ENCODE data around the gene S100A6.
A peak's percentile ranks its signal among the peaks of the same experiment; 100 is the strongest.
"Not testable (repeated sequence)": the region's sequence is repeated elsewhere in the genome, so short reads cannot be mapped to it uniquely, and the experiment has no call there.

Gene S100A6

DNA sequence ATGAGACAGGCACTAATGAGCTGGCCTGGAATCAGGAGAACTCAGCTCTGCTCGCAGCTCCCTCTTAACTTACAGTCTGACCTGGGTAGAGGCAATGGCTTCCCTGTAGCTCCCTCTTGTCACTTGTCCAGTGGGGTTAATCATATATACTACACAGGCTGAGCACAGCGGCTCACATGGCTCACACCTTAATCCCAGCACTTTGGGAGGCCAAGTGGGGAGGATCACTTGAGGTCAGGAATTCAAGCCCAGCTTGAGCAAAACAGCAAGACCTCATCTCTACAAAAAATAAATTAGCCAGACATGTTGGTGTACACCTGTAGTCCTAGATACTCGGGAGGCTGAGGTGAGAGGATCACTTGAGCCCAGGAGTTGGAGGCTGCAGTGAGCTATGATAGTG, 4.2 kb downstream of the S100A6 start:
- no peak for DNase-seq (ENCODE audit: low read depth)

DNA sequence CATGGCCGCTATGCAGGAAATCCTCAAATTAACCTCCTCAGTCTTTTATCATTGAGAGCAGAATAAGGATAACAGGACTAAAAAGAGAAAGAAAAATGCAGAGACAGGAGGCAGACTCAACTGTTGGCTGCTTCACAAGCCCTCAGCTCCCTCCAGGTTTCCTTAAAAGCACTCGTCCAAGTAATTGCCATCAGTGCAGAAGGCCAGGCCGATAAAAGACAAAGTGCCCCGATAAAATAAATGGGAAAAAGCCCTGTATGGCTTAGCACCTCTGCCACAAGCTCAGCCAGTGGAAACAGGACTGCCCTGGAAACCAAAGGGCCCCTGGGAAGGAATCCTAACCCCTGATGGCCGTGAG, 8.1 kb downstream of the S100A6 start:
- no peak for DNase-seq (ENCODE audit: low read depth)

DNA sequence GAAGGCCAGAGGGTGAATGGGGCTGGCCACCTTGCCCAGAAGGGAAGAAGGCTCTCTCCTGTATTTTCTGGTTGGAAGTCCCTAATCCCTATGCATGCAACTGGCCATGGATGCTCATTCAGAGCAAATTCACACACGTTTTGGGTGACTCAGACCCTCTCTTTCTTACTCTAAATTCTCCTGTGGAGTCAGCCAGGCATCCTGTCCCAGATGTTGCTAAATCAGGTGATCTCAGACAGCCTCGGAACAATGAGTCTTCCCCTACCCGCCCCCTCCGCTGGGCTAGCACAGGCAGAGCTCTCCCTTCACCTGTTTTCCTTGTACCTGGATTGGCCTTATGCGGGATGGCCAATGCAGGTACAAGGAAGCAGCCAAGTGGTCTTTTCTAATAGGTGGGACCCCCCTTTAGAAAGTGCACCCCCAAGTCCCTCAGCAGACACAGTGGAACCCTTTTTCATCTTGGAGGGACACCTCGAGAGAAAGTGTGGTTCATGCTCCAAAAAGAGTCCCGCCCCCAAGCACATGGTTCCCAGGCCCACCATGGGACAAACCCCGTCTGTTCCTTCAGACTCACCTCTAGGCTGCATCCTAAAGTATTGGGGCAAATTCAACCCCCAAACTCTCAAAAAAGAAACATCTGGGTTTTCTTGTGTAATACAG, 8.6 kb downstream of the S100A6 start:
- DNase-seq (ENCODE audit: low read depth), result no peak

DNA sequence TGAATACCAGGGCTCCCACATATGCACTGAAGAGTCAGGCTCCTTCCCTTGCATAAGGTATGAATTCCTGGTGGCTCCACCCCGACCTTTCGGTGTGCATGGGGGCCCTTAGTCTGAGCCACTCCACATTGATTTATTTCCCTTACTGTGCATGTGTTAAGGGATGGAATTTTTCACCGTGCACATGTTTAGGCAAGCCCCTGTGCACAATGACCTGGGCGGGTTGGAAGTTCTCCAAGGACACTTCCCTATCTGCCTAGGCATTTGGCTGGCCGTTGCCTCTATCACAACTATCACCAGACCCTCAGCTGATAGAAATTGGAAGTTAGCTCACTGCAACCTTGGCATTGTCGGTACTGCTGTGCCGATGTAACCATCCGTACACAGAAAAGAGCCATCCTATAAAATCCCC, 9.7 kb downstream of the S100A6 start:
- no peak for DNase-seq (ENCODE audit: low read depth)

DNA sequence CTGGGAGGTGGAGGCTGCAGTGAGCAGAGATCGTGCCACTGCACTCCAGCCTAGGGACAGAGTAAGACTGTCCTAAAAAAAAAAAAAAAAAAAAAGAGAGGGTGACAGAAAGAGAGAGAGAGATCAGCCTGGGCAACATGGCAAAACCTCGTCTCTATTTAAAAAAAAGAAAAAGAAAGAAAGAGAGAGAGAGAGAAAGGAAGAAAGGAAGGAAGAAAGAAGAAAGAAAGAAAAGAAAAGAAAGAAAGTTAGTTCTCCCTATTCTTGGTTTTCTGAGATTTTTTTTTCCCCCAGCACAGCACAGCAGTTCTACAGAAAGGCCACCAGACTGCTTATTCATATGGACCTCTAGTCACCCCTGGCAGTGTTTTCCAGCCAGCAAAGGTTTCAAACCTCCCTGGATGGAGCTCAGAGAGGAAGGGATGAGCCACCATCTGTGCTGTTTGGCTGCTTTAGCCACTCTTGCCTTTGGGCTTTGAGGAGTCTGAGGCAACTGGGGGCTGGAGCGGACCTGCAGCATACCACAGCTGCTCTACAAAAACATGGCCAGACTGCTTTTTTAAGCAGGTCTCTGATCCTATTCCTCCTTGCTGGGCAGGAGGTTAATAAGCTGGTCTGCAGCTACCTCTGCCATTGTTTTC, 10.6 kb downstream of the S100A6 start:
- no peak for DNase-seq (ENCODE audit: low read depth)

DNA sequence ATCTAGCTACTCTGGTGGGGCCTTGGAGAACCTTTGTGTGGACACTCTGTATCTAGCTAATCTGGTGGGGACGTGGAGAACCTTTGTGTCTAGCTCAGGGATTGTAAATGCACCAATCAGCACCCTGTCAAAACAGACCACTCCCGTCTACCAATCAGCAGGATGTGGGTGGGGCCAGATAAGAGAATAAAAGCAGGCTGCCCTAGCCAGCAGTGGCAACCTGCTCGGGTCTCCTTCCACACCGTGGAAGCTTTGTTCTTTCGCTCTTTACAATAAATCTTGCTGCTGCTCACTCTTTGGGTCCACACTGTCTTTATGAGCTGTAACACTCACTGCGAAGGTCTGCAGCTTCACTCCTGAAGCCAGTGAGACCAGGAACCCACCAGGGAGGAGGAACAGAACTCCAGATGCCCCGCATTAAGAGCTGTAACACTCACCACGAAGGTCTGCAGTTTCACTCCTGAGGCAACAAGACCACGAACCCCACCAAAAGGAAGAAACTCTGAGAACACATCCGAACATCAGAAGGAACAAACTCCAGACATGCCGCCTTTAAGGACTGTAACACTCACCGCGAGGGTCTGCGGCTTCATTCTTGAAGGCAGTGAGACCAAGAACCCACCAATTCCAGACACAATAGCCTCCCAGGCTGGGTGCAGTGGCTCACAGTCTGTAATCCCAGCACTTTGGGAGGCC, 13.3 kb downstream of the S100A6 start:
- DNase-seq (ENCODE audit: low read depth), result not testable (repeated sequence)

DNA sequence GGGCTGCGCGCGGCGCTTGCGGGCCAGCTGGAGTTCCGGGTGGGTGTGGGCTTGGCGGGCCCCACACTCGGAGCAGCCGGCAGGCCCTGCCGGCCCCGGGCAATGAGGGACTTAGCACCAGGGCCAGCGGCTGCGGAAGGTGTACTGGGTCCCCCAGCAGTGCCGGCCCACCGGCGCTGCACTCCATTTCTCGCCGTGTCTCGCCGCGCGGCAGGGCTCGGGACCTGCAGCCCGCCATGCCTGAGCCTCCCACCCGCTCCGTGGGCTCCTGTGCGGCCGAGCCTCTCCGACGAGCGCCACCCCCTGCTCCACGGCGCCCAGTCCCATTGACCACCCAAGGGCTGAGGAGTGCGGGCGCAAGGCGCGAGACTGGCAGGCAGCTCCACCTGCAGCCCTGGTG, 14.0 kb downstream of the S100A6 start:
- not testable (repeated sequence) for DNase-seq (ENCODE audit: low read depth)

DNA sequence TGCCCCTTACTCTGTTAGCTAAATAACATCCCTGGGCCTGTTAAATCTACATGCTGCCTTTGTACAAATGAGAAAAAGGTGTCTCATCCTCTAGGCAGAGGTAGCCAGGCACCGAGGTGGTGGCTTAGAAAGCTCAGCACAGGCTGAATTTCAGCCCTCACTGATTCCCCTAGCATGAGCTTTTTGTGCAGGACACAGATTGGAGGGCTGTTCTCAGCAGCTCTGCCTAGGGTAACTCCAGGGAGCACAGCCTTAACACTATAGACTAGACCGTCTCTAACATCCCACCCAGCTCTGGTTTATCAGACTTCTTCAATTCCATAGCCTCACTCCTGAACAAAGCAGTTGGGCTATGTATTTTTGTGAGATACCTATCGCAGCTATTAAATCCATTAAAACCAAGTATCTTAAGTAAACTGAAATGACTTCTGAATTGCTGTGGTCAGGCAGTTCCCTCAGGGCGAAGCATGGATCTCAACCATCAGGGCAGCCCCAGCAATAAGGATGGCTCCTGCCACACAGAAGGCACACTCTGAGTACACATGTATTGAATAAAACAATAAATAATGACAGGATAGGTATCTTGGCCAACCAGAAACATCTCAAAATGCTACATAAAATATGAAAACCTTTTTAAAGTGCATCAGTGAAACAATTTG, 14.8 kb downstream of the S100A6 start:
- no peak for DNase-seq (ENCODE audit: low read depth)

DNA sequence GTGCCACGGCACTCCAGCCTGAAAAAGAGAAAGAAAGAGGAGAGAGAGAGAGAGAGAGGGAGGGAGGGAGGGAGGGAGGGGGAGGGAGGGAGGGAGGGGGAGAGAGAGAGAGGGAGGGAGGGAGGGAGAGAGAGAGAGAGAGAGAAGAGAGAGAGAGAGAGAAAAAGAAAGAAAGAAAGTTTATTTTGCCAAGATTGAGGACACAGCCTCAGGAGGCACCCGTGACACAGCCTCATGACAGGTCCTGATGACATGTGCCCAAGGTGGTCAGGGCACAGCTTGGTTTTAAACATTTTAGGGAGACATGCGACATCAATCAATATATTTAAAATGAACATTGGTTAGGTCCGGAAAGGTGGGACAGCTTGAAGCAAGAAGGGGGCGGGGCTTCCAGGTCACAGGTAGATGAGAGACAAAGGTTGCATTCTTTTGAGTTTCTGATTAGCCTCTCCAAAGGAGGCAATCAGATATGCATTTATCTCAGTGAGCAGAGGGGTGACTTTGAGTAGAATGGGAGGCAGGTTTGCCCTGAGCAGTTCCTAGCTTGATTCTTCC, 15.6 kb downstream of the S100A6 start:
- DNase-seq (ENCODE audit: low read depth), result not testable (repeated sequence)

DNA sequence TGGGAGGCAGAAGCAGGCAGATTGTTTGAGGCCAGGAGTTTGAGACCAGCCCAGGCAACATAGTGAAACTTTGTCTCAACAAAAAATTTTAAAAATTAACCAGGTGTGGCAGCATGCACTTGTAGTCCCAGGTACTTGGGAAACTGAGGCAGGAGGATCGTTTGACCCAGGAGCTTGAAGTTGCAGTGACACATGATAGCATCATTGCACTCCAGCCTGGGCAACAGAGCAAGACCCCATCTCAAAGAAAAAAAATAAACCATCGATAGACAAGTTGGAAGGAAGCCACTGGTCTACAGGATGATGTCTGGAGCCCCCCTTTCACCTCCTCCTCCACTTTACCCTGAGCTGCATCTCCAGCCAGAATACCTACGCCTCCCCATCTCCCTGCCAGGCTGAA, 16.5 kb downstream of the S100A6 start:
- no peak for DNase-seq (ENCODE audit: low read depth)

DNA sequence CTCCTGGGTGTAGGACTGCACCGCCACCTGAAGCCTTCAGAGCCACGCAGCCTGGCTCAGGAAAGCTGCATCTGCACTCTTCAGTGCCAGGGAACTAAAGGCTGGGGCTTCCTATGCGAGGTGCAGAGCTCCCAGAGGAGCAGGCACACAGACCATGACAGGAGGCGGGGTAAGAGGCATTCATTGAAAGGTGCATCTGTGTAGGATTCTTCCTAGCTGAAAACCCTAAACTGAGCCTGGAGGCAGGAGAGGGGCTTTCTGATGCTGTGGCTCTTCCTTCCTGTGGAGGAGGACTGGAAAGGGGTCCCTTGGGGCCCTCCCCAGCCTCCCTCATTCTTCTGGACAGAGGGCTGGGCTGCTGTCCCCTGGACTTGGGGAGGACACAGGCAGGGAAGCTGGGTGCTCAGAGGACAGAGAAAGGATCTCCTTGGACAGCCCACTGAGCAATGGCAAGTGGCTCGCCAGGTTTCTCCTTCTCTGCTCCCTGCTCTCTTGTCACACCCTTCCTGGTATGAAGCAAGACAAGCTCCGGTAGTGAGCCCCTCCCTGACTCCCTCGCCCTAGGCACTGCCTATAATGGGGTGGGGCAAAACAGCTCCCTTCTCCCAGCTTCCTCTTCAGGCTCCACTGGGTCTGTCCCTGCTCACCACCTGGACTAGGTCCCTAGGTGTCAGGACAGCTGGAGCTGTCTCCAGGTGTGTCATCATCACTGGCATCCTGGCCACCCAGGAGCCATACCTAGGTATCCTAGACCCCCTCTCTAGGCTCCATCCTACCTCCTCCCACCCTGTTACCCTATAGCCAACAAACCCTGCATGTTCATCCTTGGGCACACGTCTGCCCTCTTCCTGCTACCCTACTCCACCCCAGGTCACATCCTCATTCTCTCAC, 20.0 kb downstream of the S100A6 start:
- DNase-seq (ENCODE audit: low read depth), result no peak

DNA sequence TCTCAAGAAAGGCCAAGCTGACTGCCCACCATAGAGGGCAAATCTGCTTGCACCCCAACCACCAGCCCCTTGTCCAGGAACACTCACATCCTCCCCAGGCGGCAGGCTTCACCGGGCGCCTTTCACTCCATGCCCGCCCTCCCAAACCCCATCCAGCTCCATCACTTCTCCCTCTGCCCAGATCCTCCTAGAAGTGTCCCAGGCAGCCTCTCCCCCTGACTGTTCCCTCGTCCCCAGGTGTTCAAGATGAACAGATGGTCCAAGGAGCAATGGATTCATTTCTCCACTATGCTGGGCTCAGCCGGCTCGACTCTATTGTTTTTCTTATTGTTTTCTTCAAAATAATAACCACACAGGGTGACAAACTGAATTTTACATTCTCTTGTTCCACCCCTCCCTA, 22.1 kb downstream of the S100A6 start:
- no peak for DNase-seq (ENCODE audit: low read depth)

DNA sequence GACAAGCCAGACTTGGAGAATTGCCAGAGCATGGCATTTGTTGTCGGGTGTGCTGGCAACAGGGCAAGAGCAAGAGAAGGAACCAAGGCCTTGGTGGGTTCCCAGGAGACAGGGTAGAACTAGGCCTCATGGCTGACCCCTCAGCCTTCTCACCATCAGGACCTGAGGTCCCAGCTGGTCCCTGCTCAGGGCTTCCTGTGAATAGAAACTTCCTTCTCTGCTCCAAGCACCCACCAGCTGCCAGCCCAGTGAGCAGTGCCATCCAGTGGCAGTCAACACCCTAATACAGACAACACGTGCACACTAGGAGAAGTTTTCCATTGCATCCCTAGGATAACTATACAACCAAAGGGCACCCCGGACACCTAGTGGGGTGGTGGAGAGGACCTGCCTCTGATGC, 22.8 kb downstream of the S100A6 start:
- DNase-seq (ENCODE audit: low read depth), result no peak

DNA sequence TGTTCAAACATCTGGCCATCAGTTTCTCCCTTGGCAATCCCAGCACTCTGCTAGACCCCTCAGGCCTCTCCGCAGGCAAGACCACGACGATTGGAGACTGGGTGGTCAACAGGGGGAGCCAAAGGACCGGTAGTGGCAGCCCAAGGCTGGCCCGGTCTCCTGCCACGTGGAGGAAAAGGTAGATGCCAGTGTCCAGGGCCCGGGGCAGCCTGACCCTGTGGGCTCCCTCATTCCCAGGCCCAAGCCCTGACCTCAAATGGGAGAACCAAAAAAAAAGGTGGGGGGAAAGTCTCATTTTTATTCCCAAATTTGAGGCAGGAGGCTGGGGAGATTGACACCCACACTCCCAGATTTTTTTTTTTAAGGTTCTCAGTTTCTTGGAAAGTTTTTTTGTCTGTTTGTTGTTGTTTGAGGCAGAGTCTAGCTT, 24.8 kb downstream of the S100A6 start:
- peak; percentile 38 for DNase-seq (ENCODE audit: low read depth)

DNA sequence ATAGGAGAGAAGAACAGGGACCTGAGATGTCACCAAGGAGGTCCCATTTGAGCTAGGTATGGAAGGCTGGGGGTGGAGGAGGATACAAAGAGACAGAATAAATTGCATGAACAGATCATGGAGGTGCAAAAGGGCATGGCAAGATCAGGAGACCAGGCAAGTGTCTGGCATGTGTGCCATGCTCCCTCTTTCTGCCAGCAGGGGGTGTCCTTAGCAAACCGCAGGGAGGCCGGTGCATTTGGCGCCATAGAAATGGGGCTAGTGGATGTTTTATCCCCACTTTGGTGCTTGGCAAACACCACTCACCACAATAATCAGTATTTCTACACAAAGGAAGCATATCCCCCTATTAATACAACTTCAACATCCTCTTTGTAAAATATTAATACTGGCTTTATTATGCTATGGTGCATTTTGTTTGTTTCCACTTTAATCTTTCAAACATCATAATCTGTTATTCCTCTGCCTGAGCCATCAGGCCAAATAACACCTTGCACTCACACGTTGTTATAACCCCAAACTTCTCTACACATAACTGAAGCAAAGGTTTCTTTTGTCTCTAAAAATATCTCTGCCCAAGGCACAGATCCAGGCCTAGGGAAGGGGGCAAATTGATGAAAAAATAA, 25.9 kb downstream of the S100A6 start:
- no peak for DNase-seq (ENCODE audit: low read depth)

DNA sequence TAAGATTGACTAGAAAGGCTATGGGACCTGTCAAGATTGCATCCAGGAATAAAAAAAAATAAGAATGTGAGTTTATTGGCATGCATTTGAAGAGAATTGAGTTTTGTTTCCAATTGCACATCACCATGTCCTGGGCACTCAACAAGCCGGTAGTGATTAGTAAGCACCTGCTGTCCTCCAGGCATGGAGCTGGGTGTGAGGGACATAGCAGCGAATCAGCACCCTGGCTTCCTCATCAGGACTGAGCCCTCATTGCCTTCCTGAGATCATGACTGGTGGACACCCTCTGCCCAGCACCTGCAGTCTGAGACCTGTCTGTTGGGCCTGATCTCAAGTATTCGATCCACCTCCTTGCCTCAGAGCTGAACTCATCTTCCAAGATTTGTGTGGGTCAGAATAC, 26.8 kb downstream of the S100A6 start:
- DNase-seq (ENCODE audit: low read depth), result no peak

DNA sequence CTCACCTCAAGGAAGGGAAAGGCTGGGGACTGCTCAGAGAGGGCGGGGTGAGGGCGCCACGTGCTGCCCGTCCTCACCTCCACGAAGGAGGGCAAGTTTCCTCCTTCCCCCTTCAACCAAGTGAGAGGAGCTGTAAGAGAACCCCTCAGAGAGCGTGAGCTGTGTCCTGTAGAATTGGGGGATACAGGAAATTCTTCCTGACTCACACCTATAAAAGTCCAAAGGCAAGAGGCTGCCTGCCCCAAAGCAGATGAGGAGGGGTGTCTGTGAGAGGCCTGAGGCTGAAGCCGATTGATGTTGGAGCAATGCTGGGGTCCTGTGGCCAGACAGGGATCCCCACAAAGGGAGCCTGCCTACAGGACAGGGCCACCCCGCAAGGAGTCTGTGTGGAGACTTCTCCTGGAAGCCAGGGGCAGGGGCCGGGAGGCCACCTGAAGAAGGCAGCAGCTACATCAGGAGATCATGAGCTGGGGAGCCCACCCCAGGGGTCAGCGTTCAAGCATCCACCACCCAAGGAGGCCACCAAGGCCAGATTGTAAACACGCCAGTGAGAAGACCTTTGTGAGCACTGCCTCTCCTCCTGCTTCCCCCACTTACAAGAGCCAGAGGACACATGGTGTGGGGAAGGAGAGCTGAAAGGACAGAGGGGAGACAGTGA, 27.7 kb downstream of the S100A6 start:
- no peak for DNase-seq (ENCODE audit: low read depth)

DNA sequence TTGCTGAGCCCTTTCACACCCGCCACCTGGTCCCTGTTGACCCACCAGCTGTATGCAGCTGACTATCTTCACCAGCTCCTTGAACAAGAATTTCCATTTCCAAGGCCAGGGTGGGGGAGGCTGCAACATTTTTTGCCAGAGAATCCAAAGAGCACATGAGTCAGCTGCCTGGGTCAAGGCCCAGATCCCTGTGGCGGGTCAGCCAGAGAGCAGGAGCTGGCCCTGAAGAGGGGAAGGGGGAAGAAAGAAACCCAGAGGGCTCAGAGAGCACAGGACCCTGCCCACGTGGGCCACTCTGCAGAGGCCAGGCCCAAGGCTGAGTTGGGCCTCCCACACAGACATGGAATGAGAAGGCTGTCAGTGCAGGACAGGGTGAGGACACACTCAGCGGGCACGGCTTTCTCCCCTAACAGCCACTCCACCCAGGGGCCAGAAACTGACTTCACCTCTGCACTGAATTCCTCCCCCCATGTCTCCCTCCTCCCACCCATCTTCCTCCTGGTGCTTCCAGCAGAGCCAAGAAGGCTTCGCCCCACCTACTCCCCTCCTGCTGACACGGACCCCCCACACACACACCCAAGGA, 28.9 kb downstream of the S100A6 start:
- peak; percentile 92 for DNase-seq (ENCODE audit: low read depth)

DNA sequence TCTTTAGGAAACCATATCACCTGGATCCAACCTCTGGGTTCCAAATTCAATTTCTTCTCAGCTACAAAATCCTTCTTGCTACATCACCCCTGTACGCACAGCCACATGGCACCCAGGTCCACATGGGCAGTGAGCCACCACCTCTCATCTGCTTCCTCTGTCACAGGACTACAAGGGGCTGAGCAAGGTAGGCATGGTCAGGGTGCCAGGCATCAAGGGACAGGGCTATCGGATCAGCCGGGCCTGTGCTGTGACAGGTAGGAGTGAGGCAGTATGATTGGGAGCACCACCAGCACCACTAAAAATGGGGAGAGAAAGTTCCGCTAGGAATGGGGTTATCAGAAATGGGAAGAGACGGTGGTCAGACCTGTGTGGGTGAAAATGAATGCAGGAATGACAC, 29.4 kb downstream of the S100A6 start:
- DNase-seq (ENCODE audit: low read depth), result no peak

DNA sequence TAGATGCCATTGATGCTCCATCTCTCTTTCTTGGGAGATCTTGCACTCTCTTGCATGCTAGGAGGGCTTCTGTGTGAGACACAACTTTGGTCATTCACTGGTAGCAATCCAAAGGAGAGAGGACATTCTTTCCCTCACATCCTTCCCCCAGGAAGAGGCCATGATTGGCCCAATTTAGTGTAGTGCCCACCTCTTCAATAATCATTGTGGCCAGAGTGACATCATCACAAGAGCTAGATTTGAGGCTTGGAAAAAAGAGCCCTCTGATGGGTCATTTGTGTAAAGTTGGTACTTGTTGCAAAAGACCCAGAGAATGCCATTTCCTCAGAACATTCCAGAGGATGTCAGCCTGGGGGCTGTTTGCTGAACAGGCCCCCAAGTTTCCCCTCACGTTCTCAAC, 30.2 kb downstream of the S100A6 start:
- peak; percentile 10 for DNase-seq (ENCODE audit: low read depth)

Measured in stromal cell of bone marrow (primary cell).